ENCODE data around the gene MMEL1. TPM values are rescaled to one million over a fixed set of nuclear protein-coding genes. Genes with fewer than 3 reads are reported as not detected.

Gene MMEL1
- polyA plus RNA-seq, 1 of the 3 experiments (the other 2 are of a cell fraction): 0.16 TPM

- Histone ChIP-seq H3K36me3 (replicated peaks in 1 of 2; ENCODE audit: control insufficient read depth in 1 of 2, insufficient read depth in 2 of 2, low read length in 1 of 2) (no peaks in the 10 kb centered on the region), H3K9me3 (no peaks in the 10 kb centered on the region), H3K9ac (no peak overlapping the region), H4K20me1 (ENCODE audit: insufficient read depth) (no peaks in the 10 kb centered on the region), H3K4me2 (no peak overlapping the region), H3K27me3 (ENCODE audit: insufficient read depth) (no peaks in the 10 kb centered on the region), H3K4me1 (ENCODE audit: control insufficient read depth in 1 of 2, insufficient read depth in 2 of 2, low read depth in 1 of 2, low read length in 1 of 2) (peaks cover 0 to 22% of the 10 kb centered on the region in 2 experiments; a peak in 1 of 4 replicates), H3K9me2 (no peaks in the 10 kb centered on the region), H3F3A (replicated peaks; ENCODE audit: insufficient read depth) (no peaks in the 10 kb centered on the region), H2AFZ (ENCODE audit: low read depth) (no peak overlapping the region), H3K27ac (ENCODE audit: low read depth in 2 of 2, low read length in 1 of 2) (no peak overlapping the region), H3K4me3 (ENCODE audit: low read depth in 2 of 2, low read length in 1 of 2) (no peak overlapping the region), H3K79me2 (ENCODE audit: insufficient read depth) (peaks cover 10% of the 10 kb centered on the region; the same call in 1 of the 2 replicates)
- no peak for DNase-seq
- POLR2A ChIA-PET: interaction anchor here (0.8 kb wide), 1 partner anchor 30 kb away, joined by 4 read pairs; no protein-coding TSS in a partner anchor
- CTCF ChIA-PET: interaction anchor here (0.6 to 1.1 kb wide), 2 partner anchors 24 to 97 kb away, joined by 3 read pairs; no protein-coding TSS in a partner anchor
- TF ChIP-seq TAF1 (IDR thresholded peaks at IDR 0.05; ENCODE audit: borderline replicate concordance, low read depth, low read length): no peak
- WGBS (ENCODE audit: low lambda C conversion rate): 100% methylated on average over 1 of the region's 3 CpGs
Measured at GRCh38 chr1:2640626-2641025, 7.8 kb upstream of the MMEL1 start.

DNA sequence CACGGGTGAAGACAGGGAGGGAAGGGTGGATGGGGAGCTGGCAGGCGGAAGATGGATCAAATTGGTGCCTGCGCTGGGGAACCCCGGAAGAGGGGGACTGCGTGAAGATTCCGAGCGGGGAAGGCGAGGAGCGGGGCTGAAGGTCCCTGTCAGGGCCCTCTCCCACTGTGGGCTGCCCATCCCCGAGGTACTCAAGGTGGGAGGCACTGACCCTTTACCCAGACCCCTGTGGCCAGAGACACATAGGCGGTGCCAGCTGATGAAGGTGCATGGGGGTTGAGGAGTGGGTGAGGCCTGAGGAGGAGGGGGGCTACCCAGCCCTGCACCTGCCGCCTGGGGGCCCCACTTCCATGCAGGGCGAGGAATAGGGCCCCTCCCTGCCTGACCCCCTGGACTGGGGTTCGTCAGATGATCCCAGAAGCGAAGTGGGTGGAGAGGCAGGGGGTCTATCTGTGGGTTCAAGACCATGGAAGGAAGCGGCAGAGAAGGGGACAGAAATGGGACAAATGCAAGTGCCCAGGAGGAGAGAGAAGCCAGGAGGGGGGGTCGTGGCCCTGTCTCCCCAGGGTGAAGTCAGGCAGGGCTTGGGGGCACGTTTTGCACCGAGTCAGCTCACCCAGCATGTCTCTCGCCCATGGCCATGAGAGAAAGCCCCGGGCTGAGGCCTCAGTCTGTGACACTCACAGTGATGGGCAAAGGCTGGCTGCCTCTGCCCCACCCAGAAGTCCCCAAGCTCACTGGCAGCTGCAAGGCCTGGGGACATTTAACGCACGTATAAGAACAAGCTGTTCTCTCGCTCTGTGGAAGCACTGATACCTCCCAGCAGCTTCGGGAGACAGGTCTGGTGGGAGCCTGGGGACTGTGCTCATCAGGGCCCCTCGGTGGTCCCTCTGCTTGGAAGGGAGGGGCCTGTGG, 7.0 kb upstream of the MMEL1 start:
- no peaks in the 10 kb centered on the region for H3K9me2 ChIP-seq
- no peaks in the 10 kb centered on the region for H3F3A ChIP-seq (replicated peaks; ENCODE audit: insufficient read depth)
- WGBS (ENCODE audit: low lambda C conversion rate): 76% methylated on average over 14 of the region's 26 CpGs
- no peak for DNase-seq
- H3K79me2 ChIP-seq (ENCODE audit: insufficient read depth): peaks cover 10% of the 10 kb centered on the region; the same call in 1 of the 2 replicates
- H3K4me3 ChIP-seq (ENCODE audit: low read depth in 2 of 2, low read length in 1 of 2): no peak overlapping the region
- H3K9ac ChIP-seq: no peak overlapping the region
- H4K20me1 ChIP-seq (ENCODE audit: insufficient read depth): no peaks in the 10 kb centered on the region
- H2AFZ ChIP-seq (ENCODE audit: low read depth): no peak overlapping the region
- TF ChIP-seq, protein P1, sequence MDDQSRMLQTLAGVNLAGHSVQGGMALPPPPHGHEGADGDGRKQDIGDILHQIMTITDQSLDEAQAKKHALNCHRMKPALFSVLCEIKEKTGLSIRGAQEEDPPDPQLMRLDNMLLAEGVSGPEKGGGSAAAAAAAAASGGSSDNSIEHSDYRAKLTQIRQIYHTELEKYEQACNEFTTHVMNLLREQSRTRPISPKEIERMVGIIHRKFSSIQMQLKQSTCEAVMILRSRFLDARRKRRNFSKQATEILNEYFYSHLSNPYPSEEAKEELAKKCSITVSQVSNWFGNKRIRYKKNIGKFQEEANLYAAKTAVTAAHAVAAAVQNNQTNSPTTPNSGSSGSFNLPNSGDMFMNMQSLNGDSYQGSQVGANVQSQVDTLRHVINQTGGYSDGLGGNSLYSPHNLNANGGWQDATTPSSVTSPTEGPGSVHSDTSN (IDR thresholded peaks at IDR 0.05): no peak
- TF ChIP-seq, protein P2, sequence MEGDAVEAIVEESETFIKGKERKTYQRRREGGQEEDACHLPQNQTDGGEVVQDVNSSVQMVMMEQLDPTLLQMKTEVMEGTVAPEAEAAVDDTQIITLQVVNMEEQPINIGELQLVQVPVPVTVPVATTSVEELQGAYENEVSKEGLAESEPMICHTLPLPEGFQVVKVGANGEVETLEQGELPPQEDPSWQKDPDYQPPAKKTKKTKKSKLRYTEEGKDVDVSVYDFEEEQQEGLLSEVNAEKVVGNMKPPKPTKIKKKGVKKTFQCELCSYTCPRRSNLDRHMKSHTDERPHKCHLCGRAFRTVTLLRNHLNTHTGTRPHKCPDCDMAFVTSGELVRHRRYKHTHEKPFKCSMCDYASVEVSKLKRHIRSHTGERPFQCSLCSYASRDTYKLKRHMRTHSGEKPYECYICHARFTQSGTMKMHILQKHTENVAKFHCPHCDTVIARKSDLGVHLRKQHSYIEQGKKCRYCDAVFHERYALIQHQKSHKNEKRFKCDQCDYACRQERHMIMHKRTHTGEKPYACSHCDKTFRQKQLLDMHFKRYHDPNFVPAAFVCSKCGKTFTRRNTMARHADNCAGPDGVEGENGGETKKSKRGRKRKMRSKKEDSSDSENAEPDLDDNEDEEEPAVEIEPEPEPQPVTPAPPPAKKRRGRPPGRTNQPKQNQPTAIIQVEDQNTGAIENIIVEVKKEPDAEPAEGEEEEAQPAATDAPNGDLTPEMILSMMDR (IDR thresholded peaks at IDR 0.05): no peak
- no peak for TF ChIP-seq GABPA (IDR thresholded peaks at IDR 0.05; ENCODE audit: low read depth)
- no peak for TF ChIP-seq RXRA (IDR thresholded peaks at IDR 0.05; ENCODE audit: borderline replicate concordance, low read depth)
- TF ChIP-seq TCF12 (IDR thresholded peaks at IDR 0.05): no peak
- TF ChIP-seq RCOR1 (IDR thresholded peaks at IDR 0.05; ENCODE audit: low read length): no peak
- no peak for TF ChIP-seq ZBTB33 (IDR thresholded peaks at IDR 0.05; ENCODE audit: borderline replicate concordance, low read depth)
- TF ChIP-seq, protein P3, sequence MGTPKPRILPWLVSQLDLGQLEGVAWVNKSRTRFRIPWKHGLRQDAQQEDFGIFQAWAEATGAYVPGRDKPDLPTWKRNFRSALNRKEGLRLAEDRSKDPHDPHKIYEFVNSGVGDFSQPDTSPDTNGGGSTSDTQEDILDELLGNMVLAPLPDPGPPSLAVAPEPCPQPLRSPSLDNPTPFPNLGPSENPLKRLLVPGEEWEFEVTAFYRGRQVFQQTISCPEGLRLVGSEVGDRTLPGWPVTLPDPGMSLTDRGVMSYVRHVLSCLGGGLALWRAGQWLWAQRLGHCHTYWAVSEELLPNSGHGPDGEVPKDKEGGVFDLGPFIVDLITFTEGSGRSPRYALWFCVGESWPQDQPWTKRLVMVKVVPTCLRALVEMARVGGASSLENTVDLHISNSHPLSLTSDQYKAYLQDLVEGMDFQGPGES (IDR thresholded peaks at IDR 0.05; ENCODE audit: low read depth, low read length): no peak
- TF ChIP-seq RAD21 (IDR thresholded peaks at IDR 0.05; ENCODE audit: low read length): no peak
- H3K4me2 ChIP-seq: no peak overlapping the region
- POLR2A ChIA-PET: interaction anchor here (0.8 kb wide), 1 partner anchor 29 kb away, joined by 4 read pairs; no protein-coding TSS in a partner anchor
- no peaks in the 10 kb centered on the region for H3K9me3 ChIP-seq
- H3K27ac ChIP-seq (ENCODE audit: low read depth in 2 of 2, low read length in 1 of 2): no peak overlapping the region
- no peaks in the 10 kb centered on the region for H3K36me3 ChIP-seq (replicated peaks in 1 of 2; ENCODE audit: control insufficient read depth in 1 of 2, insufficient read depth in 2 of 2, low read length in 1 of 2)
- H3K4me1 ChIP-seq (ENCODE audit: control insufficient read depth in 1 of 2, insufficient read depth in 2 of 2, low read depth in 1 of 2, low read length in 1 of 2): peaks cover 0 to 22% of the 10 kb centered on the region in 2 experiments; a peak in 1 of 4 replicates
- CTCF ChIA-PET: interaction anchor here (0.6 to 1.1 kb wide), 2 partner anchors 23 to 96 kb away, joined by 3 read pairs; no protein-coding TSS in a partner anchor
- H3K27me3 ChIP-seq (ENCODE audit: insufficient read depth): no peaks in the 10 kb centered on the region
